ENCODE data around the gene LASP1. TPM values are rescaled to one million over a fixed set of nuclear protein-coding genes. Genes with fewer than 3 reads are reported as not detected.

Gene LASP1
- total RNA-seq, 1 experiment from 2014 or later = 78.3 TPM

- Histone ChIP-seq H3K4me3 (ENCODE audit: low read depth, low read length, poor library complexity, severe bottlenecking) (no peak overlapping the region), H3K9me3 (ENCODE audit: low read depth, low read length, poor library complexity, severe bottlenecking) (no peaks in the 10 kb centered on the region), H3K27me3 (replicated peaks; ENCODE audit: insufficient read depth, low read depth, low read length, poor library complexity) (no peaks in the 10 kb centered on the region), H3K27ac (ENCODE audit: low read depth, low read length, poor library complexity, severe bottlenecking) (no peak overlapping the region), H3K36me3 (ENCODE audit: insufficient read depth, low read length, poor library complexity, severe bottlenecking) (no peaks in the 10 kb centered on the region), H3K4me1 (ENCODE audit: insufficient read depth, low read length, poor library complexity, severe bottlenecking) (no peaks in the 10 kb centered on the region)
- no peak for TF ChIP-seq CTCF (conservative IDR thresholded peaks at IDR 0.05; ENCODE audit: low read depth, low read length)
- no peak for TF ChIP-seq EZH2 (IDR thresholded peaks at IDR 0.05; ENCODE audit: borderline replicate concordance, low read depth, low read length, poor library complexity, severe bottlenecking)
- ChIA-PET CTCF (no interaction called here), POLR2A (ENCODE audit: low non-redundant PET) (no interaction called here)
- intact Hi-C loops (cut with micrococcal nuclease; ENCODE audit: unreplicated experiment) = no loop called here
- no peak for DNase-seq (ENCODE audit: low spot score)
- BruUV-seq (replicated peaks) = no TSS peak
Measured at GRCh38 chr17:38970128-38970527, 100.3 kb downstream of the LASP1 start.

GRCh38 chr17:38970804-38971203 lies 100.9 kb downstream of the LASP1 start:
- Histone ChIP-seq H3K4me3 (ENCODE audit: low read depth, low read length, poor library complexity, severe bottlenecking) (no peak overlapping the region), H3K4me1 (ENCODE audit: insufficient read depth, low read length, poor library complexity, severe bottlenecking) (no peaks in the 10 kb centered on the region), H3K27me3 (replicated peaks; ENCODE audit: insufficient read depth, low read depth, low read length, poor library complexity) (no peaks in the 10 kb centered on the region), H3K9me3 (ENCODE audit: low read depth, low read length, poor library complexity, severe bottlenecking) (no peaks in the 10 kb centered on the region), H3K36me3 (ENCODE audit: insufficient read depth, low read length, poor library complexity, severe bottlenecking) (no peaks in the 10 kb centered on the region), H3K27ac (ENCODE audit: low read depth, low read length, poor library complexity, severe bottlenecking) (no peak overlapping the region)
- ChIA-PET POLR2A (ENCODE audit: low non-redundant PET) (interaction anchor here (0.5 kb wide), 1 partner anchor 10 kb away, joined by 3 read pairs; no protein-coding TSS in a partner anchor), CTCF (no interaction called here)
- no peak for DNase-seq (ENCODE audit: low spot score)
- BruUV-seq (replicated peaks) = no TSS peak
- intact Hi-C loops (cut with micrococcal nuclease; ENCODE audit: unreplicated experiment) = no loop called here
- no peak for TF ChIP-seq EZH2 (IDR thresholded peaks at IDR 0.05; ENCODE audit: borderline replicate concordance, low read depth, low read length, poor library complexity, severe bottlenecking)
- no peak for TF ChIP-seq CTCF (conservative IDR thresholded peaks at IDR 0.05; ENCODE audit: low read depth, low read length)

Small RNA genes lying within 50 kb of the gene (microRNA-seq; reads per million reads assigned to microRNA genes)
- gene MIR4727 (1.1 reads per million), gene MIR6779 (0.81 reads per million)

Other genes starting within 250 kb of the LASP1 start
- 4.0 and 5.9 TPM in 2 replicates for gene EPOP, start 195.1 kb upstream of the LASP1 start, total RNA-seq (2021)
- gene MLLT6, start 164.8 kb upstream of the LASP1 start, total RNA-seq (2021) = 41.4 and 59.5 TPM in 2 replicates
- gene CISD3, start 139.7 kb upstream of the LASP1 start, total RNA-seq (2021) = 6.6 and 8.5 TPM in 2 replicates
- gene PCGF2, start 121.7 kb upstream of the LASP1 start, total RNA-seq (2021) = 34.4 and 42.0 TPM in 2 replicates
- gene PSMB3, start 117.3 kb upstream of the LASP1 start, total RNA-seq (2021) = 217 and 232 TPM in 2 replicates
- 28.0 and 35.7 TPM in 2 replicates for gene PIP4K2B, start 70.5 kb upstream of the LASP1 start, total RNA-seq (2021)
- gene CWC25, start 44.7 kb upstream of the LASP1 start, total RNA-seq (2021) = 13.5 and 14.1 TPM in 2 replicates
- 764 and 879 TPM in 2 replicates for gene RPL23, start 16.3 kb upstream of the LASP1 start, total RNA-seq (2021)
- gene FBXO47, start 97.3 kb downstream of the LASP1 start, total RNA-seq (2021) = not detected in 2 replicates